Ovary (tissue), 9 donors: ENCODE results near the gene C9. TPM values are rescaled to one million over a fixed set of nuclear protein-coding genes. Genes with fewer than 3 reads are reported as not detected.

Source experiments
- DNase-seq, 5 donors: peaks; one replicate each; pipeline ENCODE4 v3.0.0-alpha.2; 2019 to 2020
- H3K27ac ChIP-seq, 2 donors: fragments of 200-600 bp; one replicate each; pipeline versions ENCODE4 v1.5.1 to v1.8.0; 2019 to 2022
- H3K27me3 ChIP-seq: fragments of 200-600 bp; one replicate; pipeline ENCODE4 v1.8.0; 2022
- H3K36me3 ChIP-seq: fragments of 200-600 bp; sonication (generic); one replicate; pipeline ENCODE4 v1.5.1; 2019
- H3K4me1 ChIP-seq: one replicate; pipeline ENCODE4 v1.8.1; 2013; ENCODE audit warnings: mild to moderate bottlenecking, moderate library complexity; ENCODE audit not compliant: insufficient read depth
- H3K4me3 ChIP-seq: fragments of 200-600 bp; sonication (generic); one replicate; pipeline ENCODE4 v1.5.1; 2017
- H3K9me3 ChIP-seq, 2 donors: fragments of 200-600 bp in 1 of 2; sonication (generic) in 1 of 2; one replicate each; pipeline versions ENCODE4 v1.5.1 to v1.8.1; 2013 to 2019; ENCODE audit warnings: mild to moderate bottlenecking in 1 of 2, moderate library complexity in 1 of 2
- CTCF ChIP-seq, 3 donors: fragments of 450-650 bp in 2 of 3; fragments of 200-600 bp in 1 of 3; IDR thresholded peaks; one replicate each; pipeline versions ENCODE4 v1.5.1 to v1.8.0; 2016 to 2022; ENCODE audit warnings: antibody characterized with exemption in 3 of 3, mild to moderate bottlenecking in 1 of 3
- EP300 ChIP-seq: sonication (generic); formaldehyde crosslinking; IDR thresholded peaks from one replicate; pipeline ENCODE4 v1.6.1; 2017; ENCODE audit warnings: antibody characterized with exemption
- POLR2A ChIP-seq: fragments of 450-650 bp; IDR thresholded peaks from one replicate; pipeline ENCODE4 v1.6.1; 2017; ENCODE audit warnings: antibody characterized with exemption, mild to moderate bottlenecking, moderate library complexity
- WGBS, 3 donors: extraction: QIAGEN DNeasy Blood & Tissue Kit in 1 of 3; methylation state at CpG; one replicate each; pipeline versions ENCODE4 v1.1.5 to v1.1.7; 2013 to 2017; 5-methylcytosine and 5-hydroxymethylcytosine counted together
- intact Hi-C, 4 donors: fragments of 100-400 bp; cut with DNase I; formaldehyde crosslinking; loops; one replicate each; pipeline versions ENCODE4 v1.11.0 to v1.15.1; 2022 to 2023
- polyA plus RNA-seq, 2 donors: library from polyadenylated mRNA; stranded (reverse); fragments of 200-250 nt in 1 of 2; fragments of 350-450 nt in 1 of 2; fragmentation: Illumina TruSeq in 1 of 2; extraction: RNeasy Lipid Tissue Mini Kit (QIAGEN cat#74804) in 1 of 2; gene quantifications; one replicate each; pipeline ENCODE4 v1.2.3, GENCODE V29; 2013 to 2014
- total RNA-seq, 7 donors: library from RNA; depleted of rRNA in 2 of 7; stranded (reverse); fragments of >200 nt in 2 of 7; fragmentation: NEBNext Ultra II Directional in 3 of 7; extraction: Animal tissue kit (Norgen Biotek cat#: 25700) in 3 of 7; gene quantifications; one replicate each; pipeline versions ENCODE4 v1.1.0 to v1.2.4, GENCODE V29; 2016 to 2023
- donor health status: DM: no; HTN: no; CAD: no; lungs with moderate emphysema.
- donor health status: DM: no; HTN: no; CAD: no.
- donor health status: Bipolar disorder and iron deficiency.
- donor health status: DM: yes; HTN: yes; CAD: no.
- donor health status: DM: no; HTN: no; CAD: no.
- donor health status: DM: yes; HTN: yes; CAD: no.

The C9 gene
- total and polyA plus RNA-seq, 9 donors: 0.20 to 0.84 TPM; not detected in 7

- Histone ChIP-seq H3K9me3 (no peaks in the 10 kb centered on the region), H3K36me3 (no peaks in the 10 kb centered on the region), H3K4me1 (no peaks in the 10 kb centered on the region), H3K27ac (no peak overlapping the region), H3K27me3 (no peaks in the 10 kb centered on the region), H3K4me3 (no peak overlapping the region)
- 77 to 87% (median 85%) methylated on average over 4 of the region's 4 CpGs for WGBS, 3 donors
- TF ChIP-seq CTCF (IDR thresholded peaks at IDR 0.05) (no peak), POLR2A (no peak), EP300 (no peak)
- no peak for DNase-seq
- intact Hi-C loops: no loop called here
Observed at GRCh38 chr5:39363217-39363616, 1.1 kb downstream of the C9 start.

GRCh38 chr5:39362646-39363045 is 1.6 kb downstream of the C9 start:
- Histone ChIP-seq H3K27ac (no peak overlapping the region), H3K9me3 (no peaks in the 10 kb centered on the region), H3K4me1 (no peaks in the 10 kb centered on the region), H3K4me3 (no peak overlapping the region), H3K36me3 (no peaks in the 10 kb centered on the region), H3K27me3 (no peaks in the 10 kb centered on the region)
- intact Hi-C loops: no loop called here
- DNase-seq: no peak
- 57 to 80% (median 58%) methylated on average over 8 of the region's 8 CpGs for WGBS, 3 donors
- TF ChIP-seq POLR2A (no peak), CTCF (IDR thresholded peaks at IDR 0.05) (no peak), EP300 (no peak)

GRCh38 chr5:39361306-39361705 is 3.0 kb downstream of the C9 start:
- Histone ChIP-seq H3K9me3 (no peaks in the 10 kb centered on the region), H3K4me1 (no peaks in the 10 kb centered on the region), H3K27ac (no peak overlapping the region), H3K4me3 (no peak overlapping the region), H3K27me3 (no peaks in the 10 kb centered on the region), H3K36me3 (no peaks in the 10 kb centered on the region)
- intact Hi-C loops: no loop called here
- 85 to 90% (median 89%) methylated on average over 4 of the region's 4 CpGs for WGBS, 3 donors
- TF ChIP-seq POLR2A (no peak), CTCF (IDR thresholded peaks at IDR 0.05) (no peak), EP300 (no peak)
- no peak for DNase-seq

GRCh38 chr5:39360471-39361111 is 3.7 kb downstream of the C9 start:
- TF ChIP-seq CTCF (IDR thresholded peaks at IDR 0.05) (no peak), POLR2A (no peak), EP300 (no peak)
- Histone ChIP-seq H3K9me3 (no peaks in the 10 kb centered on the region), H3K4me1 (no peaks in the 10 kb centered on the region), H3K36me3 (no peaks in the 10 kb centered on the region), H3K27me3 (no peaks in the 10 kb centered on the region), H3K27ac (no peak overlapping the region), H3K4me3 (no peak overlapping the region)
- 85 to 89% (median 85%) methylated on average over 5 of the region's 5 CpGs for WGBS, 3 donors
- DNase-seq: no peak
- intact Hi-C loops: no loop called here
